WERI-Rb-1 (cell line): ENCODE measurements around the gene COL23A1.

Experiments used
- DNase-seq: peaks from one replicate; pipeline ENCODE4 v3.0.0-alpha.2; 2020
- H3K27ac ChIP-seq: fragments of 250-450 bp; sonication (Bioruptor Pico); 2 replicates; pipeline ENCODE4 v1.5.1; 2020; ENCODE audit warnings: mild to moderate bottlenecking, moderate library complexity
- H3K27me3 ChIP-seq: fragments of 250-450 bp; sonication (Bioruptor Pico); 2 replicates; pipeline ENCODE4 v1.5.1; 2021; ENCODE audit warnings: mild to moderate bottlenecking, low read depth, moderate library complexity; ENCODE audit not compliant: insufficient read depth, severe bottlenecking
- H3K36me3 ChIP-seq: fragments of 250-450 bp; sonication (Bioruptor Pico); 2 replicates; pipeline ENCODE4 v1.5.1; 2020; ENCODE audit warnings: mild to moderate bottlenecking, moderate library complexity
- H3K4me3 ChIP-seq: 2 replicates; pipeline ENCODE4 v1.5.1; 2011; ENCODE audit warnings: low read depth, mild to moderate bottlenecking, control low read depth, low read length
- H3K9me3 ChIP-seq: fragments of 250-450 bp; sonication (Bioruptor Pico); 2 replicates; pipeline ENCODE4 v1.5.1; 2021; ENCODE audit warnings: mild to moderate bottlenecking, moderate library complexity; ENCODE audit not compliant: severe bottlenecking
- CTCF ChIP-seq: IDR thresholded peaks from 2 replicates; pipeline ENCODE4 v1.5.1; 2011; ENCODE audit warnings: low read depth, mild to moderate bottlenecking, control low read depth, inconsistent platforms, low read length

The COL23A1 gene

GRCh38 chr5:178330791-178331404 lies 259.3 kb downstream of the COL23A1 start:
- no peak for DNase-seq
- TF ChIP-seq CTCF = no peak
- no peaks in the 10 kb centered on the region for H3K27me3 ChIP-seq
- H3K36me3 ChIP-seq = no peaks in the 10 kb centered on the region
- H3K4me3 ChIP-seq = no peak overlapping the region
- H3K9me3 ChIP-seq = no peaks in the 10 kb centered on the region
- no peak overlapping the region for H3K27ac ChIP-seq

- Histone ChIP-seq H3K9me3 (no peaks in the 10 kb centered on the region), H3K4me3 (no peak overlapping the region), H3K36me3 (no peaks in the 10 kb centered on the region), H3K27ac (no peak overlapping the region), H3K27me3 (no peaks in the 10 kb centered on the region)
- DNase-seq = no peak
- no peak for TF ChIP-seq CTCF
These were observed 261.1 kb downstream of the COL23A1 start for GRCh38 chr5:178328826-178329730.

- no peak for DNase-seq
- no peak for TF ChIP-seq CTCF
- H3K27me3 ChIP-seq = no peaks in the 10 kb centered on the region
These were observed 262.1 kb downstream of the COL23A1 start for GRCh38 chr5:178327931-178328711.

GRCh38 chr5:178327446-178327845 lies 262.7 kb downstream of the COL23A1 start:
- no peaks in the 10 kb centered on the region for H3K9me3 ChIP-seq
- no peak for DNase-seq
- H3K27ac ChIP-seq = no peak overlapping the region
- no peak overlapping the region for H3K4me3 ChIP-seq
- H3K36me3 ChIP-seq = no peaks in the 10 kb centered on the region
- no peak for TF ChIP-seq CTCF
- no peaks in the 10 kb centered on the region for H3K27me3 ChIP-seq

More at GRCh38 chr5:178327931-178328711, 262.1 kb downstream of the COL23A1 start:
- no peak overlapping the region for H3K4me3 ChIP-seq
- no peaks in the 10 kb centered on the region for H3K9me3 ChIP-seq
- no peak overlapping the region for H3K27ac ChIP-seq
- H3K36me3 ChIP-seq = no peaks in the 10 kb centered on the region

- no peak for TF ChIP-seq CTCF
- Histone ChIP-seq H3K9me3 (no peaks in the 10 kb centered on the region), H3K27ac (no peak overlapping the region), H3K36me3 (no peaks in the 10 kb centered on the region), H3K4me3 (no peak overlapping the region), H3K27me3 (no peaks in the 10 kb centered on the region)
- peak; percentile 16 for DNase-seq
These were observed 263.8 kb downstream of the COL23A1 start for GRCh38 chr5:178326374-178326715.
